Choroid plexus epithelial cell (primary cell): ENCODE results near the gene PMVK.

Source experiments
- DNase-seq: peaks from one replicate; pipeline ENCODE4 v3.0.0-alpha.2; 2010; ENCODE audit warnings: low read depth
- H3K4me3 ChIP-seq: 2 replicates; pipeline ENCODE4 v1.5.1; 2011; ENCODE audit warnings: low read depth, mild to moderate bottlenecking, control low read depth, low read length, moderate library complexity
- TF ChIP-seq, protein P1 (sequence below): conservative IDR thresholded peaks from 2 replicates; pipeline ENCODE4 v1.5.1; 2011; ENCODE audit warnings: low read depth, mild to moderate bottlenecking, control low read depth, inconsistent platforms, low read length, moderate library complexity

Gene PMVK

DNA sequence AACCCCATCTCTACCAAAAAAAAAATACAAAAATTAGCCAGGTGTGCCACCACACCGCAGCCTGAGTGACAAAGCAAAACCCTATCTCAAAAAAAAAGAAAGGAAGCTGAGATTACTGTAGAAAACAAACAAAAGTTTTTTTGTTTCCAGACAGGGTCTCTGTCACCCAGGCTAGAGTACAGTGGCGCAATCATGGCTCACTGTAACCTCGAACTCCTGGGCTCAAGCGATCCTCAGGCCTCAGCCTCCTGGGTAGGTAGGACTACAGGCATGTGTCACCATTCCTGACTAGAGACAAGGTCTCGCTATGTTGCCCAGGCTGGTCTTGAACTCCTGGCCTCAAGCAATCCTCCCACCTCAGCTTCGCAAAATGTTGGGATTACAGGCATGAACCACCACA lies 27.8 kb upstream of the PMVK start:
- H3K4me3 ChIP-seq: no peak overlapping the region
- DNase-seq: no peak
- TF ChIP-seq, protein P1, sequence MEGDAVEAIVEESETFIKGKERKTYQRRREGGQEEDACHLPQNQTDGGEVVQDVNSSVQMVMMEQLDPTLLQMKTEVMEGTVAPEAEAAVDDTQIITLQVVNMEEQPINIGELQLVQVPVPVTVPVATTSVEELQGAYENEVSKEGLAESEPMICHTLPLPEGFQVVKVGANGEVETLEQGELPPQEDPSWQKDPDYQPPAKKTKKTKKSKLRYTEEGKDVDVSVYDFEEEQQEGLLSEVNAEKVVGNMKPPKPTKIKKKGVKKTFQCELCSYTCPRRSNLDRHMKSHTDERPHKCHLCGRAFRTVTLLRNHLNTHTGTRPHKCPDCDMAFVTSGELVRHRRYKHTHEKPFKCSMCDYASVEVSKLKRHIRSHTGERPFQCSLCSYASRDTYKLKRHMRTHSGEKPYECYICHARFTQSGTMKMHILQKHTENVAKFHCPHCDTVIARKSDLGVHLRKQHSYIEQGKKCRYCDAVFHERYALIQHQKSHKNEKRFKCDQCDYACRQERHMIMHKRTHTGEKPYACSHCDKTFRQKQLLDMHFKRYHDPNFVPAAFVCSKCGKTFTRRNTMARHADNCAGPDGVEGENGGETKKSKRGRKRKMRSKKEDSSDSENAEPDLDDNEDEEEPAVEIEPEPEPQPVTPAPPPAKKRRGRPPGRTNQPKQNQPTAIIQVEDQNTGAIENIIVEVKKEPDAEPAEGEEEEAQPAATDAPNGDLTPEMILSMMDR: no peak

DNA sequence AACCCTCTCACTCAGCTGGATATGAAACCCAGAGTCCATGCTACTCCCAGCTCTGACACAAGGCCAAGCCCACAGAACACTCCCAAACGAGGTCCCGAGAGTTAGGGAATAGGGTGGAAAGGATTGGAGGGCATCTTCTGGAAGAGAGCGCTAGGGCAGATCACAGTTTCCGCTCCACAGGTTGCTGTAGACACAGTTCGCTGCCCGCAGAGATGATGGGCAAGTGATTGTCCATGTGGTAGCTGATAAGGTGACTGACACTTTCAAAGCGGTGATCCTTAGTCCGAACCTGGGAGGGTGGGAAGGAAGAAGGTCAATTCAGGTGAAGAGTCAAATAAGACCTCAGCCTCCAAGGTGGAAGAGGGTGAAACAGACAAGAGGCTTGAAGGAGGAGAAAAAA lies 27.1 kb upstream of the PMVK start:
- no peak overlapping the region for H3K4me3 ChIP-seq
- DNase-seq: no peak
- TF ChIP-seq, protein P1: no peak

DNA sequence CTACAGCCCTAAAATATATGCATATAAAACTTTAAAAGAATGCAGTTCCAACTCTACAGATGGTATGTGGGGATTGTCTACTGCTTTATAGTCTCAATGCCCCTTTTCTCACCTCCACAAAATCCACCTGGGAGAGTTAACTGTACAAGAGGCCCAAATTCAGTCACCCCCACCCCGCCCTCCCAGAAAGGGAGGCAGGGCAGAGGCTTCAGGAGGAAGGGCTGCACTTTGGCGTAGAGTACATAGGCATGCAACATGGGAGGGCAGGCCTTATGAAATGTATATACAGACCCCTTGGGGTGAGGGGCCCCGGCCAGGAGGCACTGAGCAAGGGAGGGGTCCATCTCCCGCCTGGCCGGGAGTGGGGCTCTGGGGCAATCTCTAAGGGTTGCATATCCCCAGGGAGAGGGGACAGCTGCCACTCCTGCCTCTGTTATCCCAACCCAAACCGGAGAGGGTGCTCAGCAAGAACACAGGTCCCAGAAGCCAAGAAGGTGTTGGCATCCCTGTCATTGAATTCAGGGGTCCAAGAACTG lies 26.3 kb upstream of the PMVK start:
- TF ChIP-seq, protein P1: no peak
- peak overlapping the region; percentile 5 for H3K4me3 ChIP-seq
- DNase-seq: no peak

DNA sequence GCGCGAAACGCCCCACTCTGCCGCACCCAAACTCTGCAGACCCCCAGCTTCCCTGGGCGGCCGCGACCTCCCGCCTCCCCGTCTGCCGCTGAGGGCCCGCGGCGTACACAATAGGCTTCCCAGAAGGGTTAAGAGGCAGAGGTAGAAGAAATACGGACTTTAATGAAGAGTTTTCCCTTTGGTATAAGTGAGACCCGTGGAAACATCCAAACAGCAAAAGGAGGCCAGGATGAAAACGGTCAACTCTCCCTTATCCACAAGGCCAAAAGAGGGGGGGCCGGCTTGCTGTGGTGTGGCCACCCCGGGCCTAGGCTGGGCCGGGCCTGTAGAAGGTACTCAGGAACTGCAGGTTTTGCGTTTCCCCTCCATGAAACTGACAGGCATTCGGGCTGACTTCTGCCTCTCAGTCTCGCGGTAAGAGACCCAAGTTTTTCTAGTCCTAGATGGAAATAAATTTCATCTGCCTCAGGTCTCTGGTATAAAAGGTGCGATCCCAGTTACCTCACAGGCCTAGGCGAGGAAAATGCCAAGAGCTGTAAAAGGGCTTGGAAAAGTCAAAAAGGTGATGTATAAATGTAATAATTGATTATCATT lies 25.7 kb upstream of the PMVK start:
- TF ChIP-seq, protein P1: no peak
- H3K4me3 ChIP-seq: peak overlapping the region; percentile 86
- DNase-seq: peak; percentile 38

DNA sequence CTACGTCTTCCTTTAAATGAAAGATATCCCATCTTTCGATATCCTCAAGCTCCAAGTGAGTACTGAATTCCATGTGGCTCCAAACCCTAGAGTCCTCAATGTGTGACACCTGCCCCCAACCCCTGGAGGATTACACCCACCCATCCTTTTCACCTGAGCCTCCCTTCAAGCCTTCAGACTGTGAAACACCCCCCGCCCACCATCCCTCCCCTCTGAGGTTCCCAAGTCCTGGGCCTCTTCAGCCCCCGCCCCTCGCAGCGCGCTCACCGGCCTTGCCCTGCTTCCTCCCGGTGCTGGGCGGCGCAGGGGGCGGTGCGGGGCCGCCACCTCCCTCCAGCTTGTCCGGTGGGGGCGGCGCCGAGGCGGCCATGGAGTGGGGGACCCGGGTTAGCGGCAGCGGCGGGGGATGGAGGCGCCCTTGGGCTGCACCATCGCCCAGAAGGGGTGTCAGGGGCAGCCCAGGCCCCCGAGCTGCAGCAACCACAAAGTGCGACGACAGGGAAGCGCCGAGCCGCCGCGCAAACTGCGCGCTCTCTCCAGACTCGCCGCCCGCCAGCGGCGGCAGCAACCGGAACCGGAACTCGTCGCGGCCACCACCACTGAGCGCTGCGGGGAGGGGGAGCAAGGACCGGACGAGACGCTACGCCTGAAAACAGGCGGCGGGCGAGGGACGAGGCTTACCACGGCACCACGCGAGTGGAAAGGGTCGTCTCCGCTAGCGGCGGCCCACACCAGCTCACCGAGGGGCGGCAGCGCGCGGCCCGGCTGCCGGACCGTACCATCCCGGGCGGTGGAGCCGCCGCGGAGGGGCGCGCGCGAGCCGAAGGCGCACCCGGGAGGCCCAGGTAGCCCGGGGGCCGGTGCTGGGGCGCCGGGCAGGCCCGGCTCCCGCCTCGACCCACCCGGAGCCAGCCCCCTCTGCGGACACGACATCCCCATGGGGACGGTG lies 25.0 kb upstream of the PMVK start, which contains the start of gene PYGO2:
Gene PYGO2 (minus strand): TSS at position 576 of the 949 bp plus-strand sequence. CDS start 206 bp downstream, at position 370.
- H3K4me3 ChIP-seq: peak within 1 kb of the TSS; percentile 86
- TF ChIP-seq, protein P1: no peak
- peak; percentile 78 for DNase-seq

DNA sequence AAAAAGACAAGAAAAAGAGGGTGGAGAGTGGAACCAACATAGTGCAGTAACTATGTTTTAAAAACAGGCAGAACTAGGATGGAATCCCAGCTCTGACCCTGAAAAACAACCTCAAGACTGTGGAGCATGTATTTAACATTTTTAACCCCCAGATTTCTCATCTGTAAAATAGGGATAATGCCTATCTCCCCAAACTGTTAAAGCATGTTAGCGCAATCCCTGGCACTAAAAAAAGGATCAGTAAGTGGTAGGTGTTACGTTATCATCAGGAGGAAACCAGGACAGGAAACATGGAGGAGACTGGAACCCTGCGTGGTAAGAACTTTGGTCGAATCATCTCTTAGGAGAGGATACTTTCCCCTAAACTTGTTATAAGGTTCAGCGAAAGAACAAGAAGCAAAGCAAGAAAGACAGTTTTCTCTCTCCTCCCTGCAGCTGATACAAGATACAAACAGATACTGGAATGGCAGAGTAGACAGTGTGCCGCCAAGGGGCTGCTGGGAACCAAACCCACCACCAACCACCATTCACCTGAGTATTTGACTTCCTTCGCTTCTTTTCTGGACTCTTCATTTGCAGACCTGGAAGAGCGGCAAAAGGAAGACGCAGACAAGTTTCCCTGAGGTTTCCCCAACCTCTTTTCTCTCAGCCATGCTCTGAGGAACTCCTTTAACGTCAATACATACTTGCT lies 24.1 kb upstream of the PMVK start:
- TF ChIP-seq, protein P1: no peak
- peak; percentile 22 for DNase-seq
- H3K4me3 ChIP-seq: peak overlapping the region; percentile 86
